Activated T-helper 9 cell treated with anti-CD3 and anti-CD28 coated beads, Interleukin-2, amount 50 U/mL, for 16 hours (primary cell): ENCODE results near the gene IL24.
A peak's percentile ranks its signal among the peaks of the same experiment; 100 is the strongest.
"Not testable (repeated sequence)": the region's sequence is repeated elsewhere in the genome, so short reads cannot be mapped to it uniquely, and the experiment has no call there.

ENCODE experiments used
- DNase-seq: peaks from one replicate; pipeline ENCODE4 v3.0.0-alpha.2; 2020; ENCODE audit warnings: low read depth

IL24 gene, protein sequence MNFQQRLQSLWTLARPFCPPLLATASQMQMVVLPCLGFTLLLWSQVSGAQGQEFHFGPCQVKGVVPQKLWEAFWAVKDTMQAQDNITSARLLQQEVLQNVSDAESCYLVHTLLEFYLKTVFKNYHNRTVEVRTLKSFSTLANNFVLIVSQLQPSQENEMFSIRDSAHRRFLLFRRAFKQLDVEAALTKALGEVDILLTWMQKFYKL

DNA sequence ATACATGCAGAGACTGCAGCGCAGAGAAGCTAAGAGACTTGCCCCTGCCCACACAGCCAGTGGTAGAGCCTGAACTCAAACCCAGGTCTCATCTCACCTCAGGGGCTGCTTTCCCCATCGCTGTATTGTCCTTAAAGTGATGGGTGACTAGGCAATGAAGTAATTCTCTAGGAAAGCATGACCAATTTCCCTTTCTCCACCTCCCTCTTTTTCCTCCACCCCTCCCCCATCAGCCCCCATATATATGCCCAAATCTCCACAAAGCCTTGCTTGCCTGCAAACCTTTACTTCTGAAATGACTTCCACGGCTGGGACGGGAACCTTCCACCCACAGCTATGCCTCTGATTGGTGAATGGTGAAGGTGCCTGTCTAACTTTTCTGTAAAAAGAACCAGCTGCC, at the start of gene IL24:
Gene IL24 (plus strand): TSS at position 269 of the 400 bp plus-strand sequence. CDS start 390 bp downstream, outside the sequence.
- DNase-seq = no peak

- DNase-seq = no peak
These were observed 49.3 kb upstream of the IL24 start for GRCh38 chr1:206847946-206848345.

DNA sequence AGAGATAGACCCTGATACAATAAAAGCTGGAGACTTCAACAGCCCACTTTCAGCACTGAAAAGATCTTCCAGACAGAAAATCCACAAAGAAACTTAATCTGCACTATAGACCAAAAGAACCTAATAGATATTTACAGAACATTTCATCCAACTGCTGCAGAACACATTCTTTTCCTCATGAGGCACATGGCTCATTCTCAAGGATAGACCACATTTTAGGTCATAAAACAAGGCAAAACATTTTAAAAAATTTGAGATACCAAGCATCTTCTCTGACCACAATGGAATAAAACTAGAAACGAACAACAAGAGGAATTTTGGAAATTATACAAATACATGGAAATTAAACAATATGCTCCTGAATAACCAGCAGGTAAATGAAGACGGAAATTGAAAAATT, 46.8 kb upstream of the IL24 start:
- no peak for DNase-seq

GRCh38 chr1:206851341-206852010, 45.8 kb upstream of the IL24 start:
- DNase-seq = no peak

DNA sequence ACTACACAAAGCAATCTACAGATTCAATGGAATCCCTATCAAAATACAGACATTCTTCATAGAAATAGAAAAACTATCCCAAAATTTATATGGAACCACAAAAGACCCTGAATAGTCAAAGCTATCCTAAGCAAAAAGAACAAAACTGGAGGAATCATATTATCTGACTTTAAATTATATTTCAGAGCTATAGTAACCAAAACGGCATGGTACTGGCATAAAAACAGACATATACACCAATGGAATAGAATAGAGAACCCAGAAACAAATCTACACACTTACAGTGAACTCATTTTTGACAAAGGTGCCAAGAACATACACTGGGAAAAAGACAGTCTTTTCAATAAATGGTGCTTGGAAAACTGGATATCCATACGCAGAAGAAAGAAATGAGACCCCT, 44.6 kb upstream of the IL24 start:
- not testable (repeated sequence) for DNase-seq

GRCh38 chr1:206853696-206854095, 43.5 kb upstream of the IL24 start:
- DNase-seq = not testable (repeated sequence)

DNA sequence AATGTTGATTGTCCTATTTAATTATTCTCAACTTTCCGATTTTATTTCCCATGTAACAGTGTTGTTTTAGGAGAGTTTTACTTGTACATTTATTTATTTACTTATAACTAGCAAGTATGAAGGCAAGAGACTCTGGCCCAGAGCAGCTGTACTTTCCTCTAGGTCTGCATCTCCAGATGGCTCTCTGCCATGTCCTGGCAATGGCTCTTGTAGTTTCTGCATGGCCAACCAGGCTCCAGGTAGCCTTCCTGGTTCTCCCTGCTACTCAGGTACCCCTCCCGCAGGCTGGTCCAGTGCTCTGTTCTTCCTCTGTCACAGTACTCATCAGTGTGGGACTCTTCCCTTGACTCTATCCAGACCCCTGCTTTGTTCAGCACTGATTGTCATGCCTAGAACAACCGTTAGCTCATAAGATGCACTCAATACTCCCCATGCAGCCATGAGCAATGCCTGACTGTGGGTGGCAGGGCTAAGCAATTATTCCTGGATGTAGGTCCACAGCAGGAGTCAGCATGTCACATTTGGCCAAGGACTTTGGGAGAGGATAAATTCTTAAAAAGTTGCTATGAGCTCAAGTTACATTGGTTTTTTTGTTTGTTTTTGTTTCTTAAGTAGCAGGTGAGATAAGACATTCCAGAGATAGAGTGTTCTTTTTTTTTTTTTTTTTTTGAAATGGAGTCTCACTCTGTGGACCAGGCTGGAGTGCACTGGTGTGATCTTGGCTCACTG, 42.7 kb upstream of the IL24 start:
- no peak for DNase-seq

DNA sequence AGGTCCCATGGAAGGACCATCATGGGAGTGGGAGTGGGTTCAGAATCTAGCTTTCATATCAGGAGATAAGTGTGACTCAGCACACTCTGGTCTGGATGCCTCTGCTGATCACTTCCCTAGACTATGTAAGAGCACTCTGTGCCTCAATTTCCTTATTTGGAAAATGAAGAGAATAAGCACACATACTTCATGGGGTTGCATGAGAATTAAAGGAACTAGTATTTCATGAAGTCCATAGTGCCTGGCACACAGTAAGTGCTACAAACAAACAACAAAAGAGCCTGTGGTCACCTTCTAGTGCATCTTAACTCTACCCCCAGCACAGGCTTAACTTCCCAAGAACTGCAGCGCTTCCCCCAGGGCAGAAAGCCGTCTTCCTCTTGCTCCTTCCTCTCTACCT, 41.4 kb upstream of the IL24 start:
- no peak for DNase-seq

DNA sequence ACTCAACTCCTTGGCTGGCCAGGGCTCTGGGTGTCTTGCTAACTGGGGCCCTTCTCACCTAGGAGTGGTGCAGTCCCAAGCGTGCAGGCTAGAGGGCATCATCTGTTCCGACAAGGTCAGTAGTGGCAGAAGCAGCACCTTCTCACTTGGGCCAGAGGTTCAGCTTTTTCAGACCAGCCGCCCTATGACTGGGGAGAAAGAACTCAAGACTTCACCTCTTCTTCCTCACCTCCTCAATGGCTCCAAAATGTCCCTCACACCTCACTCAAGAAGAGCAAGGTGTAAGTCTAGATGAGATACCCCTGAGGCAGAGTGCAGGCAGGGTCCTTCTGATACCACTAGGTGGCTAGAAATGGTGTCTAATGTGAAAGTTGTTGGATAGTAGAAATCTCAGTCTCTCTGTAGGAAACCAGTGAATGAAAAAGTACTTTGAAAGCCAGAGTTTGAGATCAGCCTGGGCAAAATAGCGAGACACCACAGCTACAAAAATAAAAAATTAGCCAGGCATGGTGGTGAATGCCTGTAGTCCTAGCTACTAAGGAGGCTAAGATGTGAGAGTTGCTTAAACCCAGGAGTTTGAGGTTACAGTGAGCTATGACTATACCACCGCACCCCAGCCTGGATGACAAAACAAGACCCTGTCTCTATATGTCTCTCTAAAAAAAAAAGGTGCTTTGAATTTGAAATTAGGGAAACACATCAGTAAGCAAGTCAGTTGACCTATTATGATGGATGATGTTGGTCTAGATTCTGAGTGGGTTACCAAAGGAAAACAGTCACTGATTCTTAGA, 40.4 kb upstream of the IL24 start:
- no peak for DNase-seq

GRCh38 chr1:206859082-206859521, 38.1 kb upstream of the IL24 start:
- no peak for DNase-seq

- DNase-seq = no peak
These were observed 37.1 kb upstream of the IL24 start for GRCh38 chr1:206860165-206860564.

DNA sequence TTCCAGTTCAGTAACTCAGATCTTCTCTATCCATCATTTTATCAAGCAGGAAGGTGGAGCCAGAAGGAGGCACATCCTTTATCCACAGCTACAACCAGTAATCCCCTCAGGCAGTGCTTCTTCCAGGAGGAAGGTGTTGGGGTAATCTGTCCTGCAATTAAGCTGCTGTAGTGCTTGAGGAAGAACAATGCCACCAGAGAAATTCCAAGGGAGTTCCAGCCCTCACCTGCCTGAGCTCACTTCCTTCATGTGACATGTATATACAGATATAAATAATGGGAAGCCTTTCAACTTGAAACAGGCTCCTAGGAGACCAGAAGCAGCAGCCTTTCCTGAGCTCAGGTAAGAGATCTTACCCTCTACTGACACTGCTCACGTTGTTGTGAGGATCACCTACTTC, 34.0 kb upstream of the IL24 start:
- DNase-seq = no peak

DNA sequence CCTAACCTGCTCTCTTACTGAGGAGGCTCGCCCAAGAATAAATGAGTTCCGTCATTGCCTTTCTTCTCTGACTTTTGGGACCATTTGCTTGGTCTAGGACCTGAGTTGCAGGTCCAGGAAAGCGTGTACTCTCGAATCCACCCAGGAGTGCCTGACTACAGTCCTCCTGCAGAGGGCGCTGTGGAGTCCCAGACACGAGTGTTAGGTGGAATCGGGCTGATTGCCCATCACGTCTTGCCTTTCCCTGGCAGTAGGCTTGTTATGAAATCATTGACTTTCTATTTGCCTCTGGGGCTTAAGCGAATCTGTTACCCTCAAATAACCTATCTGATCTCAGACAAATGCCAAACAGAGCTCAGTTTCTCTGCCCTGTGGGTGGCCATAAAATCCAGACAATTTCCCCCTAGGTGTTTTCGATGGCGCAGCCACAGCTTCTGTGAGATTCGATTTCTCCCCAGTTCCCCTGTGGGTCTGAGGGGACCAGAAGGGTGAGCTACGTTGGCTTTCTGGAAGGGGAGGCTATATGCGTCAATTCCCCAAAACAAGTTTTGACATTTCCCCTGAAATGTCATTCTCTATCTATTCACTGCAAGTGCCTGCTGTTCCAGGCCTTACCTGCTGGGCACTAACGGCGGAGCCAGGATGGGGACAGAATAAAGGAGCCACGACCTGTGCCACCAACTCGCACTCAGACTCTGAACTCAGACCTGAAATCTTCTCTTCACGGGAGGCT, 32.1 kb upstream of the IL24 start, which contains the start of gene IL20:
Gene IL20 (plus strand): TSS at position 685 of the 733 bp plus-strand sequence. CDS start 230 bp downstream, outside the sequence.
- peak; percentile 75 for DNase-seq

- no peak for DNase-seq
These were observed 31.2 kb upstream of the IL24 start for GRCh38 chr1:206866062-206866461.

- no peak for DNase-seq
These were observed 30.0 kb upstream of the IL24 start for GRCh38 chr1:206867239-206867638.

- DNase-seq = no peak
These were observed 29.5 kb upstream of the IL24 start for GRCh38 chr1:206867716-206868115.

DNA sequence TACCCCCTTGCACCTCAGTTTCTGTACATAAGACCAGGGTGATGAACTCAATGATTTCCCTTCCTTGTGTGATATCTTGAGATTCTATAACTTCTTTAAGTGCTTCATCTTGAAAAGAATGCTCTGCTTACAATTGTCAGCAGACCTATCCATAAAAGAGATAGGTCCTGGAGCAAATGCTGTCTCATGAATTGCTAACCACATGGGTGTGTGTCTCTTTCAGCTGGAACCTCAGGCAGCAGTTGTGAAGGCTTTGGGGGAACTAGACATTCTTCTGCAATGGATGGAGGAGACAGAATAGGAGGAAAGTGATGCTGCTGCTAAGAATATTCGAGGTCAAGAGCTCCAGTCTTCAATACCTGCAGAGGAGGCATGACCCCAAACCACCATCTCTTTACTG, 29.0 kb upstream of the IL24 start:
- DNase-seq = no peak

DNA sequence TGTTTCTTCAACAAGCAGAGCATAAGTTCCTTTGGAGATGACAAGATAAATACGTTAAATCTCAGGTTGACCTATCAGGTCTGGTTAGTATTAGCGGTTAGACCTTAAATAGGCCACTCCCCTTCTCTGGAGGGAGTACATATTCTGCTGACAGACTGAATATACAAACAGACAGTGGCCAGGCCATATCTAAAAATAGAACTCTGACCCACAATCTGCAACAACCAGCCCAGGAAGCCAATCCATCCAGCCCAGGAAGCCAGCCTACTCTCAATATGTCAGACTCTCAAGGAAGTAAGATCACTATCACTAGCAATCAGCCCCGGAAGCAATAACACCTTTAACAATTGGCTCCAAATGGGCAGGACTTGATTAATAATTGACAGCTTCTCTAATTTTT, 25.1 kb upstream of the IL24 start:
- no peak for DNase-seq

GRCh38 chr1:206873603-206874188, 23.5 kb upstream of the IL24 start:
- no peak for DNase-seq

GRCh38 chr1:206875752-206876377, 21.4 kb upstream of the IL24 start:
- no peak for DNase-seq

GRCh38 chr1:206878456-206878855, 18.8 kb upstream of the IL24 start:
- no peak for DNase-seq
